ENCODE data around the gene TEX19.

The TEX19 gene

DNA sequence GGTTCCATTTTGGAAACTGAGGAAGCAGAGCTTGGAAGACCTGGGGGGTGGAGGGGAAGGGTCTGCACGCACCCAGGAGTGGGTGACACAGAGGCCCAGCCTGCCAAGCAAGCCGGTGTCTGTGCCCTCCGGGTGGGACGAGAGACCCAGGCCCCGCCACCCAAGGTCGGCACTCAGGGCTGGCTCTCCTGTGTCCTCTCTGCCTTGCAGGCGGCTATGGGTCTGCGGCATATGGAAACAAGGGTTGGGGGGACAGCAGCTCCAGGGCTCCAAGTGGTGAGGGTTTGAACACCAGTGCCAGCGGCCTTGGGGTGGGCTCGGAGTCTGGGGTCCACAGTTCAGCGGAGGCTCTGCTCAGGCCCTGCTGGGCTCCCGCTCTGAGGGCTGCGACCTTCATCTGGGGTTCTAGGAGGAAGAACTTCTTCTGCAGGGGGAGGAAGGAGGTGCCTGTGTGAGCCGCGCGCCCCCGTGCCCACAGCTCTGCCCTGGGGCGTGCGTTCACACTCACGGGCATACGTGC, 37.0 kb upstream of the TEX19 start:
- DNase-seq: no peak

DNA sequence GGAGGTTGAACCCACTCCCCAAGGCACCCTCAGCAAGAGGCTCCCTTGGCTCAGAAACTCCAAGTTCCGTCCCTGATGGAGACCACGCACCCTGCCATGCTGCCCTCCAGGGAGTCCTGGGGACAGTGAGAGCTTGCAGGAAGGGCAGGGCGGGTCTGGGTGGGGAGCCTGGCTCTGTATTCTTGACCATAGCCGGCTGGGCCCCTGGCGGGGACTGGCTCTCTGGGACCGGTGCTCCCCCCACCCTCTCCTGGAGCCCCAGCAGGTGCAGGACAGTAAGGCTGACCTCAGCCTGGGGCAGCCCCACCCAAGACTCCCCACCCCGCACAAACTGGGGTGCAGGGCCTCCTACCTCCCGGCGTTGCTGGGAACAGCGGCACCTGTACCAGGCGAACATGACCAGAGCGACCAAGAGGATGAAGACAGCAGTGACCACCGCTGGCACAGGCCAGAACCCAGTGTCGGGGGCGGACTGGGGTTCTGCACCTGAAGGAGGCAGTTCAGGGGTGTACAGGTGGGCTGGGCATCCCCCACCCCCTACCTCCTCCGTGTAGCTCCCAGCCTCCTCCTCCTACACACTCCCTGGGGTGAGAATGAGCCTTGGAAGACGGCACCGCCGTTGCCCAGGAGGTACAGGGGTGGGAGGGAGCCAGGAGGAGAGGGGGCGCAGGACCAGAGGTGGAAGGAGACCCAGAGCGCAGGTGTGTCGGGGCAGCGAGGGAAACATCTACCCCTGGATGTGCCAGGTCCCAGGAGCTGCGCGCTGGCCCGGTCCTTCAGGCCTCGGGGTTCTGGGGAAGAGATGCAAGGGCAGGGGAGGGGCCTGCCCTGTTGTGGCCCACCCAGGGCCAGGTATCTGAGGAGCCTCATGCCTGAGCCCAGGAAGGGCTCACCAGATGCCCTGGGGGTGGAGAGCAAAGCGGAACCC, 36.3 kb upstream of the TEX19 start:
- no peak for DNase-seq

DNA sequence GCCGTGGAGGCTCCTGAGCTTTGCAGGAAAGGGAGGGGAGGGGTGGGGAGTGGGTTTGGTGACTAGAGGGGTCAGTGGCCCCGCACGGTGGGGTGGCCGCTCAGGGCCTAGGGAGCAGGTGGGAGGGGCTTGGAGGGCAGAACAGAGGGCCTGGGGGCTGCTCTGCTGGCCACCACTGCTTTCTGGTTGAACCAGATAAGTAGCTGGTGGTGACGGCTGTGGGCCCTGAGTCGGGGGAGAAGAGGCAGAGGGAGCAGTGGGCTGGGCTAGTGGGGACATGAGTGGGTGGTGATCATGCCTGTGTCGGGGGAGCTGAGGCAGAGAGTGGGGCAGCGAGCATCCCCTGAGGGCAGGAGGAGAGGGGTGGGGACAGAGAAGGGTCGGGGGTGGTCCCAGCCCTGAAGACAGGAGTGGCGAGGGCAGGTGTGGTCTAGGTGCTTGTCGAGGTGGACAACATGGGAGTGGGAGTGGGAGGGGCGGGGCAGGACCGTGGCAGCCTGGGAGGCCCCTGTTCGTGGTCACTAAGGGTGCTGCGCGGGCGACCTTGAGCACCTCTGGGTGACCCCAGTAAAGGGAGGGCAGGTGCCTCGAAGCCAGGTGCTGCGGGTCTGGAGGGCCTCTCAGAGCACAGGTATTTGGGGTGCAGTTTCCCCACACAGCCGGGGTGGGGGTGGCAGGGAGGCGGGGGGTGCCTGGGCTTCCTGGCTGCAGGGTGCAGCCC, 35.4 kb upstream of the TEX19 start:
- no peak for DNase-seq

DNA sequence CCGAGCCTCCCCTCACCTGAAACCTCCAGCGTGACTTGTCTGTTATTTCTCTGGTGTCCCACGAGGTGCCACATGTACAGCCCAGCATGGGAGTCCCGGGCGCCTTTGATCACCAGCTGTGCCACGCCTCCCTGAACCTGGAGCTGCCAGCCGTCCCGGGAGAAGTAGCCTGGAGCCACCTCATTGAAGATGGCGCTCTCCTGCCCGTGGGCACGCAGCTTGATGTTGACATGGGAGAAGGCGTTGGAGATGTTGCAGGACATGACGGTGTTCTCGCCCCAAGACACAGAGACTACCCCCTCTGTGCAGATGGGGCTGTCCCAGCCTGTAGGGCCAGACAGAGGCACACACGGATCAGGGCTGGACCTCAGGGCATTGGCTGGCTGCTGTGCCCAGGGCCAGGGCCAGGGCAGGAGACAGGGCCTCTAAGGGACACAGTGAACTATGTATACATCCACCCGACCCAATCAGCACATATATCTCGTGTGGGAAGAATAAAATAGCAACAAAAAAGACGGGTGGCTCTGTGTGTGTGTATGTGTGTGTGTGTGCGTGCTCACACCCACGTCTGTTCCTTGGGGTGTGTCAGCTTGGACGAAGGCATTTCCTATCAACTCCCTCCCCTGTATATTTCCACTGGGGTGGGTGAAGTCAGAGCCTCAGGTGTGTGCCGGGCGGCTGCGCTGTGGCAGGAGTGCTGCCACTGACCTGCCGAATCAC, 34.3 kb upstream of the TEX19 start:
- no peak for DNase-seq

DNA sequence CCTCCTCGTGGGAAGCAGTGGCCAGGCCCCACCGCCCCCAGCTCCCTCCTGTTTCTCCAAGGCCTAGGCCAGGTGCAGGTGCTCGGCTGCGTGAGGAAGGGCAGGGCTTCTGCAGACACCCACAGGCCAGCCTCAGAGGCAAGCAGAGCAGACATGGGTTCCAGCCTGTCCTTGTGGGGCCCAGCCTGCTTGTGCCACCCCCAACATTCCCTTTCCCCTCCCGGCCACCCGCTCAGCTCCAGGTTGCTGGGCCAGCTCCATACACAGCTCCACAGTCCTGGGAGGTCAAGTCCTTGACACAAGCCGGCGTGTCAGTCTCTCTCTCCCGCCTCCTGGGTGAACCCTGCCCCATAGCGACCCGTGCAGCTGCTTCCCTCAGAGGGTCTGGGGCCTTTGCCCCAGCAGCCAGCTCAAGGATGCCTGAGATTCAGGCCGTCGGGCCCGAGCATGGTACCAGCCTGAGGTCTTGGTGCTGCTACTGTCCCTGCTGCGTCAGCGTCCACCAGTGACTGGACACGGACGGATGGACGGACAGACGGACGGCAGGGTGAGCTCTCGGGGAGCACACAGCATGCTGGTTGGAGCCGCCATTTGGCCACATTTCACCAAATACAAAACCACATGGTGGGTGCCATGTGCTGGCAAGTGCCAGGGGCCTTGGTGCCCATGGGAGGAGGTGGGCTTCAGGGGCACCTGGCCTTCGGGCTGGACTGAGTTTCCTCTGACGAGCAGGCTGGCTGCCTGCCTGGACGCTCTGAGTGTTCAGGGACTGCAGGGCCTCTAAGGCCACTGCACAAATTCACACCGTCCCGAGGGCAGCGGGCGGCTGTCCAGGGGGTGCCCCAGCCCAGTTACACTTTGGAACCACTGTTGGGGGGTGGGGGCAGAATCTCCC, 33.5 kb upstream of the TEX19 start:
- no peak for DNase-seq

DNA sequence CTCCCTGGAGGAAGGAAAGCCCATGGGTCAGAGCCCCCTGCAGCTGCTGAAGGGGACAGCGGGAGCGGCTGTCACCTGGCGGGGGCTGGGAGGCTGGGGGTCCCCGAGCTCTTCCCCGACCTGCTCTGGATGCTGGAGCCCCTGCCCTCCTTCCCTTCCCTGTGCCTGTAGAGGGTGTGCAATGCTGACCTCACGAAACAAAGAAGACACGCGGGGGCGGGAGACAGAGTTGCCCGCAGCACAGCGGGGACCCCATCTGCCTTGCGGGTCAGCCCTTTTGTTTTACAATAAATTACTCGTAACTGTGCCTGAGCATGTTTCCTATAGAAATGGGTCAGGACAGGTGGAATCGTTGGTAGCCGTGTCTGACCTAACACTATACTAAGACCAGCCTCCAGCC, 31.8 kb upstream of the TEX19 start:
- DNase-seq: no peak

DNA sequence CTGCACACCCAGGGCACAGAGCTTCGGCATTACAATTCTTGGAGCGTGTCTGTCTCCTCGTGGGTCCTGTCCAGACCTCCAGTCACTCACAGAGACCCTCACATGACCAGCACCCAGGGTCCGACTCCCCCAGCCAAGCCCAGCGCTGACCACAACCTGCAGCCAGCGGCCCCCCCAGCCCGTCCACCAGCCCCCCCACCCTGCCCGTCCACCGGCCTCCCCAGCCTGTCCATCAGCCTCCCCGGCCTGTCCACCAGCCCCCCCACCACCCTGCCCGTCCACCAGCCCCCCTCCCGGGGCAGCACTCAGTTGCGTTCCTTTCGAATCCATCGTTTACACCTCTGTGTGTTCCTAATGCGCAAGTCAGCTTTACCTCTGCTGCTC, 31.3 kb upstream of the TEX19 start:
- no peak for DNase-seq

DNA sequence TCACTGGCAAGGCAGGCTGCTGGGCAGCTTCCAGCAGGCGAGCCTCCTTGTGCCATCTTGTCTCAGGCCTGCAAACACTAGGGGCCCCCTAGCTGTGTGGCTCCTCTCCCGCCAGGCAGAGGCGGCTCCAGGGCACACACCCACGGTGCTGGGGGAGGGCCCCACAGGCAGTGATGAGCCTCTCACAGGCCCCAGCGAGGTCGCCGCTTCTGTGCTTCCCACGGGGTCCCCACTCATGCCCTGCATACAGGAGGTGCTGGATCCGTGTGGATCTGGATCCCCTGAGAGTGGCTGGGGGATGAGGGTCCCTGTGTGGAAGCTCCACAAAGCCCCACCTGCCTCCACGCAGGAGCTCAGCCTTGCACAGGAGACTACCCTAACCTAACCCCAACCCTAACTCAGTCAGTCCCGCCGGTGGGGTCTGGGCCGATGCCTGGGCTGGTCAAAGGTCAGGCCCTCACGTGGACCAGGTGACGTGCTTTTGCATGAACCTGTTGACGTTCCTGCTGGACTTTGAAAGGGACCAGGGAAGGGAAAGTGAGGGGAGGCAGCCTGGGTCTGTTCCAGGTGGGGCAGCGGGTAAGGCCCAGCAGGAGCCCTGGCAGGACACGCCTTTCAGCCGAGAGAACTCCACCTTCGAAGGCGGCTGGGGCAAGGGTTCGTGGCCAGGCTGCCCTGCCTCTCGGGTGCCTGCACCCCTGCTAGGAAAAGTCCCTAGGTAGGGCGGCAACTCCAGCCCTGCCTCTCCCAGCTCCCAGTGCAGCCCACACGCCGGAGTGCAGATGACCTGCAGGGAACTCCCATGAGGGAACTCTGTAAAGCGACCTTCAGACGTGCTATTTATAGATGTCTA, 30.7 kb upstream of the TEX19 start:
- no peak for DNase-seq

DNA sequence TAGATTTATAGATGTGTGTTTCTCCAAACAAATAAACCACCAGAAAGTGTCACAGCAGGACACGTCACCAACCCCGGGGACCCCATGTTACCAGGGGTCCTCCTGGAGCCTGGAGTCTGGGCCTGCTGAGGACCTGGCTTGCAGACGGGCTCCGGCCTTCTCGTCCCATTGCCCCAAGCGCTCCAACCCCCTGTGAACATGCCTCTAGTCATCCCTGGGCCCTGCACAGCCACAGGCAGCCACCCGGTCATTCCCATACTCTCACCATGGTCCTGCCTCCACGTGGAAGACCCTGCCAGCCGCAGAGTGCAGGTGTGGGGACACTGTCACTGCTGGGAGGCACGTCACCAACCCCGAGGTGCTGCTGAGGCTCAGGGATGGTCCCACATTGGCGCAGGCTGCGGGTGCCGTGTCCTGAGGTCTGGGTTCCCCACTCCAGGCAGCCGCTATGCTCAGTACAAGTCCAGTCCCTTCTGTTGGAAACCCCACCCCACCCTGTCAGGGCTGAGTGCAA, 30.0 kb upstream of the TEX19 start:
- no peak for DNase-seq

DNA sequence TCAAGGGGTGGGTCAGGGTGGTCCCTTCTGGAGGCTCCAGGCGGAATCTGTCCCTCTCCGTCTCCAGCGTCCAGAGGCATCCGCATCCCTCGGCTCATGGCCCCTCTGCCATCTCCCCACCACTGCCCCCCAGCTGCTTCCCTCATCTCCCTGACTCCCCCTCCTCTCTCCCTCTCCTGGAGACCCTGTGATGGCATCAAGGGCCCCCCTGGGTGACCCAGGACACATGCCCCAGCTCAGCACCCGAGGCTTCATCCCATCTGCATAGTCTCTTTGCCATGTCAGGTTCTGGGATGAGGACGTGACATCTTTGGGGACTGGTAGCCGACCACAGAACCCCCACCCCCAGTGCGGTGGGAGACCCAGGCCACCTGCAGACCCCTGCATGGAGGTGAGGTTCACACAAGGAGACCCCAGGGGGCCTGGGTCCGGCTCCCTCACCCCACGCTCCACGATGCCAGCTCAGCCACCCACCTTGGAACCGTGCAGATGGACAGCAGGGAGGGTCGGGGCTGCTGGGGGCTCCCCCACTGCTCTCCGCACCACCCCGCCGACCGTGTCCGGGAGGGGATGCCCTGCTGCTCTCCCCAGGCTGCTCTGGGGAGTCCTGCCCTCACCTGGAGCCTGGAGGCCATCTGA, 29.2 kb upstream of the TEX19 start:
- no peak for DNase-seq

DNA sequence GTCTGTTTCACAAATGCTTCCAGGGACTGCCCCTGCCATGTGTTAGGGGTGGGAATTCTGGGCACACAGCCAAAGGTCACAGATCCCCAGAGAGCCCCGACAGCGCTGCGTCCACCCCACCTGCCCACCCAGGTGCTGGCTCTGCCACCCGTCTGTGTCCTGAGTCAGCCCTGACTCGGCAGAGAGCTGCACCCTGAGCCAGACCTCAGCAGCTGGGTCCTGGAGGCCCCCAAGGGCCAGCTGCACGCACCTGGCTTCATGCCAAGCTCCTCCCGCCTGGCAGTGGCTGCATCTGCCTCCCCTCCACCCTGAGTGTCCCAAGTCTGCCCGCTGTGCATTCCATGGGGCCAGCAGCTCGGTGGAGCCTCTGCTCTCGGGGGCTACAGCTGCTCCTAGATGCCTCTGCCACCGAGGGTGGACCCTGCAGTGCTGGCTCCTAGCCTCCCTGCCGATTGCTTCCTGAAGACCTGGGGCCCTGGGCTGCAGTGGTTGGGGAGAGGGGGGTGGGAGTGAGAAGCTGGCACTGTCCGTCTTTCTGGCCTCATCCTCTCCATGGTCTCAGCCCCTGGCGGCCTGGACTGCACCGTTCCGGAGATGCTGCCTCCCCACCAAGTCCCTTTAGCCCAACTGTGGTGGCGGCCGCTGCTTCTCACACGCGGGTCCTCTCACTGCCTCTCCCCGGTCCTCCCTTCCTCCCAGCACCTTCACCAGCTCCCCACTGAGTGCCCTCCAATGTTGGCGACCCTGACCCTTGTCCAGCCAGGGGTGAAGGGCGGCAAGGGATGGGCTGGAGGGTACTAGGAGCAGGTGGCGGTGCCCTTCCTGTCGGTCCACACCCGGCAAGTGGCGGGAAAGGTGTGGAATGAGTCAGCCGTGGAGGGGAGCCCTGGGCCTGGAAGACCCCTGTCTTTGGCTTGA, 28.5 kb upstream of the TEX19 start:
- no peak for DNase-seq

DNA sequence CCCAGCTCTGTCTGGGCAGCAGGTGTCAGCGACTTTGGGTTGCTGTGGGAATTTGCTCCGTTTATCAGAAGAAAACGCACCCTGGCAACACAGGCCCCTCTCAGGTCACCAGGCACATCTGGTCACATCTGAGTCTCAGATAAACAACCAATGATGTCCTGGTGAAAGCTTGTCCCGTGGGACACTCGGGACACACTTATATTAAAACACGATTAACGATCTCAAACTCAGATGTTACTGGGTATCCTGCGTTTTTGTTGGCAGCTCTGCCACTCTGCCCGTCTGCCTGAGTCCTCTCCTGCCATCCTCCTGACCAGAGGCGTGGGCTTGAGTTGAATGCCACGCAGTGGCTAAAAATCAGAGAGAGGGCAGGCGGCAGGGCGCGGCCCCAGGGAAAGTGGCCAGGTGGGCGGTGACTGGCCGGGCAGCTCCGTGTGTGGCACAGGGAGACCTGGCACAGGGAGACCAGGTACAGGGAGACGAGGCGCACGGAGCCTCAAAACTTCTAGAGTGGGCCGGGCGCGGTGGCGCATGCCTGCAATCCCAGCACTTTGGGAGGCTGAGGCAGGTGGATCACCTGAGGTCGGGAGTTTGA, 27.6 kb upstream of the TEX19 start:
- DNase-seq: no peak

DNA sequence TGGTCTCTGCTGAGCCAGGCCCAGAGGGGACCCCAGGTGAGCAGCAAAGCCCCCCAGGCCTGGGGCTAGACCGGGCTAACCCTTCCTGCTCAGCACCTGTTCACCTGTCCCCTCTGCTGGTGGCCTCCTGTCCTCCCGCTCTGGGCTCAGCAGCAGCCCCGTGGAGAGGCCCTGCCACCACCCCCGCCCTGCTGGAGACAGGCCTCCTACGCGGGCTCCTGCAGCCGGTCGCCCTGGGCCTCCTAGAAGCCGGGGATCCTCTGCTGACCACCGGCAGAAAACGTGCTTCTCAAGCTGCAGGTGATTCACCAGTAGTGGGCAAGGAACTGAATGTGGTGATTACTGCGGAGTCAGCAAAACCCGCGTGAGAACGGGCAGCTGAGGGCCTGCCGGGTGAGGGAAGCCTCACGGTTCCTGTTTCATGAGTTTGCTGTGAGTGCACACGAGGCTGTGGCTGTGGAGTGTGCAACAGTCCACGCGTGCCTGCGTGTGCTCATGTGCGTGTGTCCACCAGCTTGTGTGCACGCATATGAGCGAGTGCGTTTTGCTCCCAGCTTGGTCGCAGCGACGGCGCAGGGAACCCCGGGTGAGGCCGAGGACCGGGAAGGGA, 26.3 kb upstream of the TEX19 start:
- no peak for DNase-seq

DNA sequence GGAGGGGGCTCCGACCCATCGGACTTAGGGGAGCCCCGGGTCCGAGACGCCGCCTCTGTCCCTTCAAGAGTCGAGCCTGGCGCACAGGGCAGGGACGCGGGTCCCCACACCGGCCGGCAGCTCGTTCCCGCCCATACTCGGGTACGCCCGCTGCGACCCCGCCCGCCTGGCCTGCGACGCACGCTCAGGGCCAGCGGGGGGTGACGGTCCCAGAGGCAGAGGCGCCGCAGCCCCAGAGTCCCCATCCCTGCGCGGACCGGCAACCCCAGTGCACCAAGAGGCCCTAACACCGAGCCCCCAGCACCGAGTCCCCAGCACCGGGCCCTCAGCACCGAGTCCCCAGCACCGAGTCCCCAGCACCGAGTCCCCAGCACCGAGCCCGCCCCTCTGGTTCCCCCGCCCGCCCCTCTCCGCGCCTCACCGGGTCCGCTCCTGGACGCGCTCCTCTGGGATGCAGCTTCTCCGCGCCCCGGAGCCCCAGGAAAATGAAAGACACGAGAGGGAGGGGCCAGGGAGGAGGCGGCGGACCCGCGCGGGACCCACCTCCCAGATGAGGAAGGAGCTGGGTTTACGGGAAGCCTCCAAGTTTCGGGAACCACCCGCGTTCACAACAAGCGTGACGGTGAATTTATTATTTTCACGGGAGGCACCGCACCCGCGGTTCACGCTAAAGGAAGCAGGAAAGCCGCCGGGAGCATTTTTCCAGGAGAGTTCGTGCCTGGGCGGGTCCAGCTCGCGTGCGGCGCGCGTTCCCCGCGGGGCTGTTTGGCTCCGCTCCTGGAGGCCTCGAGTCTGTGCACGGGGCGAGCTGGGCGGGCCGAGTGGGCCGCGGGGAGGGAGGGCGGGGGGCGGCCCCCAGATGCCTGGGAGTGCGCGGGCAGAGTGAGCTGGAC, 25.5 kb upstream of the TEX19 start, which contains the start of gene SECTM1:
Gene SECTM1 (minus strand): TSS at position 488 of the 893 bp plus-strand sequence. CDS start 6,526 bp downstream, outside the sequence.
- no peak for DNase-seq

DNA sequence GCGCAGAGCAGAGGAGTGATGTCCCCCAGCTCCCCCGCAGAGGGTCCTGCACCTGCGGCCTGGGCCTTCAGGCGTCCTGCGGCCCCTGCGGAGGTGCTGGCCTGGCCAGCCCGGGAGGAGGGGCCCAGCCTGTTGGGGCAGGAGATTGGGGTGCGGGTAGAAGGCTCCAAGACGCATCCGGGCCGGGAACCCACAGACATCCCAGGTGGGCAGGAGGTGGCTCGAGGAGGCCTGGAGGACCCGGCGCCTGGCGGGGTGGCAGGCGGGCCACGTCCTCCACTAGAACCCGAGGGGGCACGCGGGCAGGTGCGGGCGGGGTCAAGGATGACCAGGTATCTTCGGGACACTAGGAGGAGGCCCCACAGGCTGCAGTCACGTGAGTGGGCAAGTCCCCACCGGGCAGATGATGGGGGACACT, 24.8 kb upstream of the TEX19 start:
- DNase-seq: no peak

DNA sequence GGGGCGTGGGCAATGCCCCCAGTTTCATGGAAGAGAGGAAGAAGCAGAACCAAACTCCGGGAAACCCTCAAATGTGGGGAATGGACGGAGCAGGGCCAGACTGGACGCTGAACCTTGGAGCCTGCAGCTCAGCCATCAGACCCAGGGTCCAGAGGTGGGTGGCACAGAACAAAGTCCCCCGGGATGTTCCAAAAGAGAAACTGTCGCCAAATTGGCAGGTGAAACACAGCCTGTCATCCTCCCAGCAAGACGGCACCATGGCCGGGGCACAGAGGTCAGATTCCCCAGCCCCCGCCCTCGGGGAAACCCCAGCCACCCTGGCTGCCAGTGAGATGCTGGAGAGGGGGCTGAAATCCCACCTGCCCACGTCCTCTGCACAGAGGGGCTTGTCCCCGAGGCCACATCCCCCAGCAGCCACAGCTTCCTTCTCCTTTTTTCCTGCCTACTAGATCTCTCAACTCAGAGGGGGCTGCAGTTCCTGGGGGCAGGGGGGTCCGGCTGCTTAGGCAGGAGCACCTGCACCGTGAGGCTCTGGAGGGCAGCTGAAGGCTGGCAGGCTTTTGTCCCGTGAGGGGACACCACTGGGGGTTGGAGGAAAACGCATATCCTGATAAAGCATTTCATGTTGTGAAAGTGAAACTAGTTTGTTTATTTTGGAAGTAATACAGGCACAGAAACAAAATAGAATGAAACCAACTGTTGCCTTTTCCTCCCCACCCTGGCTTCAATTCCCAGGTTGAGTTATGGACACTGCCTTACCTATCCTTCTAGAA, 24.2 kb upstream of the TEX19 start:
- DNase-seq: no peak
